Measurements from ENCODE around the gene CD46.
"Not testable (repeated sequence)": the region's sequence is repeated elsewhere in the genome, so short reads cannot be mapped to it uniquely, and the experiment has no call there.

Gene CD46

DNA sequence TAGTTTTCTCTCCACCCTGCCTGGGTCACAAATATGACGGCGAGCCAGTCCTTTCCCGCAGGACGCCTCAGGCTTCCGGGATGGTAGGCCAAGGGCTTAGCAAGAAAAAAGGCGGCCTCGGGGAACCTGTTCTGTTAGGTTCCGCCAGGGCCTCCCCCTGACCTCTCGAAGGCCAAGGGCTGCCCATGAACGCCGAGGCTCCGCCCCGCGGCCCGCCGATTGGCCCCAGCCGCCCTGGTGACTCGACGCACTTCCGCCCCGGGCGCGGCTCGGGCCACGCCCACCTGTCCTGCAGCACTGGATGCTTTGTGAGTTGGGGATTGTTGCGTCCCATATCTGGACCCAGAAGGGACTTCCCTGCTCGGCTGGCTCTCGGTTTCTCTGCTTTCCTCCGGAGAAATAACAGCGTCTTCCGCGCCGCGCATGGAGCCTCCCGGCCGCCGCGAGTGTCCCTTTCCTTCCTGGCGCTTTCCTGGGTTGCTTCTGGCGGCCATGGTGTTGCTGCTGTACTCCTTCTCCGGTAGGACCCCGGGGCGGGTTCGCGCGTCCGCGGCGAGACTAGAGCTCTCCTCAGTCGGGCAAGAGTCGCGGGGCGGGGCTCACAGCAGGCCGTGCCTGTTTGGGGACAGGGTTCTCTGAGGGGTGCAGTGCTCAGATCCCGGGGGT, at the start of gene CD46:
Gene CD46, plus strand, starts transcription at position 265 of the 666 bp plus-strand sequence. Its CDS starts 159 bp downstream, at position 424.
- peak; percentile 94 for DNase-seq

DNA sequence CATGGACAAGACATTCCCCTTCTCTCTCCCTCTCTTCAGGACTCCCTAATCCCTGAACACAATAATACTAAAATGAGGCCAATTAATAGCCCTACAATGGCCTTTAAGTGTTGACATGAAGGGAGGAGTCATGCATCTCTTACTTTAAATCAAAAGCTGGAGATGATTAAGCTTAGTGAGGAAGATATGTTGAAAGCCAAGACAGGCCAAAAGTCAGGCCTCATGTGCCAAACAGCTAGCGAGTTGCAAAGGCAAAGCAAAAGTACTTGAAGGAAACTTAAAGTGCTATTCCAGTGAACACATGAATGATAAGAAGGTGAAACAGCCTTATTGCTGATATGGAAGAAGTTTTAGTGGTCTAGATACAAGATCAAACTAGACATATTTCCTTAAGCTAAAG, 49.5 kb upstream of the CD46 start:
- DNase-seq, result no peak

DNA sequence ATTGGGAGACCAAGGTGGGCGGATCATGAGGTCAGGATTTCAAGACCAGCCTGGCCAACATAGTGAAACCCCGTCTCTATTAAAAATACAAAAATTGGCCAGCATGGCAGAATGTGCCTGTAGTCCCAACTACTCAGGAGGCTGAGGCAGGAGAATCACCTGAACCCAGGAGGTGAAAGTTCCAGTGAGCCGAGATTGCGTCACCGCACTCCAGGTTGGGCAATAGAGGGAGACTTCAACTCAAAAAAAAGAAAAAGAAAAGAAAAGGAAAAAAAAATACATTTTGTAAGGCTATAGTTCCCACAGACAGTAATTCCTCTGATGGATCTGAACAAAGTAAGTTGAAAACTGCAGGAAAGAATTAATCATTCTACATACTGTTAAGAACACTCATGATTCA, 48.1 kb upstream of the CD46 start:
- no peak for DNase-seq

GRCh38 chr1:207708004-207708403, 43.9 kb upstream of the CD46 start:
- DNase-seq, result not testable (repeated sequence)

GRCh38 chr1:207711285-207711684, 40.6 kb upstream of the CD46 start:
- no peak for DNase-seq

DNA sequence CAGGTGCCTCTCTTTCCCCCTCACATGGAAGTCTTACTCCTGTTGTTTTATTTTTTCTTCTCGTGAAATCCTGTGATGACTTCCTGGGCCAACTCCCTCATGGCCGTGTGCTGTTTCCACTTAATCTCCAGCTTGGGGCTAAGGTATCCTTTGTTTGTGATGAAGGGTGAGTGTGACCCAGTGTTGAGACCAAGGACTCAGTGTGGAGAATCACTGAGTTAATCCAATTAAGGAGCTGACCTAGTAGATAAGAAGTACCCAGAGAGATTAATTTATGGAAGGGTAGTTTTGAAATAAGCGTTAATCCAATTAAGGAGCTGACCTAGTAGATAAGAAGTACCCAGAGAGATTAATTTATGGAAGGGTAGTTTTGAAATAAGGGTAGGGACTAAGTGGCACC, 39.2 kb upstream of the CD46 start:
- not testable (repeated sequence) for DNase-seq

DNA sequence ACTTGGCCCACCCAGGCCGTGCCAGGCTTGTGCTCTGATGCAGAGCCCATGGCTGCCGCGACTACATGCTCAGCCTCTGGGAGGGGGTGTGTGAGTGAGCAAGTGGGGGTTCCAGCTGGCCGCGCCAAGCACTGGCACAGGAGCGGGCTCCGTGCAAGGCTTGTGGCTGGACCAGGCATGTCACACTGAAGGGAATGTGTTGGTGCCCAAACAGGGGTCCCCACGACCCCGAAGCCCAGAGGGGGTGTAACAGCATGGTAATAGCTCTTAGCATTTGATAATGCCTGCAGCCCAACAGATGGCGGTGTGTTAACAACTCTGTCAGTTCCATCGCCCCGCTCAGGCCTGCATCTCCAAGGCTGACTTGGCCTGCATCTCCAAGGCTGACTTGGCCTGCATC, 38.3 kb upstream of the CD46 start:
- no peak for DNase-seq

DNA sequence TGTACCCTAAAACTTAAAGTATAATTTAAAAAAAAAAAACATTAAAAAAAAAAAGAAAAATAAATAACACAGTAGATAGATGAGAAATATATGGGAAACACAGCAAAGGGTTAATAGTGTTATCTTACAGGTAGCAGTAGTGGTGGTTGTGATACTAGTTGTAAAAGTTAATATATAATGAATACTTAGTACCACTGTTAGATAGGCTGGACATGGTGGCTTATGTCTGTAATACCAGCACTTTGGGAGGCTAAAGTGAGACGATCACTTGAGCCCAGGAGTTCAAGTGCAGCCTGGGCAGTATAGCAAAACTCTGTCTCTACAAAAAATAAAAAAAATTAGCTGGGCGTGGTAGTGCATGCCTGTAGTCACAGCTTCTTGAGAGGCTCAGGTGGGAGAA, 32.6 kb upstream of the CD46 start:
- DNase-seq, result no peak

GRCh38 chr1:207728200-207728858, 23.5 kb upstream of the CD46 start:
- not testable (repeated sequence) for DNase-seq

- DNase-seq, result not testable (repeated sequence)
Observed at GRCh38 chr1:207737503-207738157, 14.2 kb upstream of the CD46 start.

GRCh38 chr1:207738158-207738659, 13.6 kb upstream of the CD46 start:
- DNase-seq, result not testable (repeated sequence)

DNA sequence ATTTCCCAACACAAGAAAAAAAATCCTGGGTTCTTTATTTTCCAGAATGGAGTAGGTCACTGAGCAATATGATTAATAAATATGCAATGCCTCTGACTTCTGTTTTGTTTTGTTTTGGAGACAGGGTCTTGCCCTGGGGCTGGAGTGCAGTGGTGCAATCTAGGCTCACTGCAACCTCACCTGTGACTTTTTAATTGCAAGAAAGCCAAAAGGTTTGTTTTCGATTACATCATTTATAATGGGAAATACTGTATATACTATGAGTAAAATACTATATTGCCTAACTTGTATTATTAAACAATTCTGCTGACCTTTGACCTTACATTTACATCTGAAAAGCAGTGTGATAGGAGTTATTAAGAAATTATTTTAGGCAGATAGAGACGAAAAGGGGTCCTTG, 11.6 kb upstream of the CD46 start:
- DNase-seq, result no peak

DNA sequence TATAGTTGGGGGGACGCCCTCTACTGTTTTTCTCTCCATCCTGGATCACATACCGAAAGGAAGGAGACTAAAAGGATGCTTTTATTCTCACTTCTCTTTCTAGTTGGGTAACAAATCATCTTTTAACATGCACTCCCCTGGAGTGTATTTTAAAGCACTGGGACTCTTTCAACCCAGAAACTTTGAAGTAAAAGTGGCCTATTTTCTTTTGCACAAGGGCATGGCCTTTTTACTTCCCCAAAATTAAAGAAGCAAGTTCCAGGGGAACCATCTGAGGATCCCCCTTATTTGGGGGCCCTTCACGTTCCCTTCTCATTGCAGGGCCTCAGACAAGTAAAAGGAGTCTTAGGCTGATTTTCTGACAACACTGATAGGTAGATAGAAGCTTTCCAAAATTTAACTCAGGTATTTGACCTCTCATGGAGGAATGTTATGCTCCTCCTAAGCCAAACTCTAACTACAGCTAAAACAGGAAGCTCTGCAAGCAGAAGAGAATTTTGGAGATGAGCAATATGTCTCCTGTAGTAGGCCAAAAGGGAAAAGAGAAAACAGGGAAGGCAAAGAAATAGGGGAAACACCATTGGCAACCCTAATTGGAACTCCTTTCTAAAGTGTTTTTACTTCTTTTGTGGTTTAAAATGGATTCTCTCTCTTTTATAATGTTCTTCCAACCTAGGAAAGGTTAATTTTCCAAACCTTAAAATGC, 8.9 kb upstream of the CD46 start:
- DNase-seq, result no peak

GRCh38 chr1:207744000-207744534, 7.8 kb upstream of the CD46 start:
- no peak for DNase-seq

DNA sequence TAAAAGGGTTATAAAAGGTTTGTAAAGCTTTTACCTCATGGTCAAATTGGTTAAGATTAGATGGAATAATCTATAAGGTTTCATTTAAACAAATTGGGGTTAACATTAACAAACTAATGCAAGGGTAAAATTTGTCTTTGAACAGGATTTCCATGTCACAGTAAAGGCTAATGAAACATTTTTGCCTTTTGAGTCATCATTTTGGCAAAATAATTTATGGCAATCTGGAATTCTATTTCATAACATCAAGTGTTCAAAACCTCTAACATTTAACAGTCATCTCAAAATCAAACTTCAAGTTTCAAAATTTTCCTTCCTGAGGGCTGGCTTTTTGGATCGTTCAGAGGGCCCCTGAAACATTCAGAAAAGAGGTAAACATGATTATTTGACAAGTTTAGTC, 6.6 kb upstream of the CD46 start:
- no peak for DNase-seq

DNA sequence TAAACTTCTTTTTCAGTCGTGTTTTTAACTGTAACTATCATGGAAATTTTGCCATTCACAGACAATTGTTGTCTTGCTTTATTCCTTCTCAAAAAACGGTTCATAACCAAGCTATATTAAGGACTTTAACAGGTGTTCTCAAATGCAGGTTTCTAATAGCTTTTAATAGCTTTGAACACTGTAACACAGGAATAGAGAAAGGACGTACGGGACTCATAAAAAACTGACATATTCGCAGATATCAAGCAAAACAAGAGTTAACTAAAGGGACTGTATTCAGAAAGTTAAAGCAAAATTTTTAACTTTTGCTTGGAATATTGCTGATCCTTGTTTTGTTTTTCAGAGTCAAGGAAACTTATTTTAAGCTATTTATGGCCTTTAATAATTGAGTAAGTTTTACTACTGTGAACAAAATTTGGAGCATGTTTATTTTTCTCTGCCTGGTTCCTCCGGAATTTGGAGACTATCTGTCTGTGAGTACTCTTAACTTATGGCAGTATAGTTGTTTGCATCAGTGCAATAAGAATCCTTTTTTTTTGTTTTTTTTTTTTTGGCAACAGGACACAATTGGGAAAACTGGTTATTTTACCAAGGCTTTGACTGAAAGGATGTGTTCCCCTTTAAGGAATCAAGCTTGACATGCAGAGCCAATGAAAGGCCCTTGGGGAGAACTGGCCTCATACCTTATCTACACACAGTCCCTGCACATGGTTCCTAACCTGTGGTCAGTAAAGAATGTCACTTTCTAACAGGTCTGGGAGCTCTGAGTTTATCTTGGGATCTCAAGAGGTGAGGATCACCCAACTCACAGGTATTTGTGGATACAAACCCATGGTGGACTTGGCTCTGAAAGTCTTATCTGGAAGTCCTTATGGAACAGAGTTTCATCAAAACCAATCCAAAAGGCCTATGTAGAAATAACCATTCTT, 5.8 kb upstream of the CD46 start:
- no peak for DNase-seq

DNA sequence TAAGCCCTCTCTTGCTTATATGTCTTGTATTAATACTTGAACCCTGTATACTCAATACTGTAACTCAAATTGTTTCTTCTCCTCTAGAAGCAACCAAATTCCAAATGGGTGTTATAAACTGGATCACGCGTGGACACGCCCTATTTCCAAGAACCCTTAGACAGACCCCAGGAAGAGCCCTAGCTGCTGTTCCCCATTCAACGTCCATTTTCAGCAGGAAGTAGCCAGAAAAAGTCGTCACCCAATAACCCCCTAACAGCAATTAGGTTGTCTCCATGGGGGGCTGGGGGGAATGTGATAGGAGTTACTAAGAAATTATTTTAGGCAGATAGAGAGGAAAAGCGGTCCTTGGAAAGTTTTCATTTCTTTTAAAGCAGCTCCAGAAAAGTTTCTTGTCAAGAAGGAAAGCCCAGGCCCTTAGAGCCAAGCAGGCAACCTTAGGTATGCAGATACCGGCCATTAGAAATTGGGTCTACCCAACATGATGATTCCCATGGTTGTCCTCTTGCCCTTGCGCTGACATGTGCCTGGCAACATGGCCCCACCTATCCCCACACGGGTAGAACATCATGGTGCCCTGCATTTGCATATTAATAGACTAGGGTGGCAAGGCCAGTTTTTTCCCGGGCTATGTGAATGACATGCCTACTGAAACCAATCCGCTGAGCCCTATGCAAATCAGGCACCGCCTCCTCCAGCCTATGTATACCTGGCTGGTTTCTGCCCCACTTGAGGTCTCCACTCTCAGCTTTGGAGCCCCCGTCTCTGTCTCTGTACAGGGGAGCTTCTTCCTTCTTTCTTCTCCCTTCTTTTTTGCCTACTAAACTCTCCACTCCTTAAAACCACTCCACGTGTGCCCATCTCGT, 4.0 kb upstream of the CD46 start:
- no peak for DNase-seq

DNA sequence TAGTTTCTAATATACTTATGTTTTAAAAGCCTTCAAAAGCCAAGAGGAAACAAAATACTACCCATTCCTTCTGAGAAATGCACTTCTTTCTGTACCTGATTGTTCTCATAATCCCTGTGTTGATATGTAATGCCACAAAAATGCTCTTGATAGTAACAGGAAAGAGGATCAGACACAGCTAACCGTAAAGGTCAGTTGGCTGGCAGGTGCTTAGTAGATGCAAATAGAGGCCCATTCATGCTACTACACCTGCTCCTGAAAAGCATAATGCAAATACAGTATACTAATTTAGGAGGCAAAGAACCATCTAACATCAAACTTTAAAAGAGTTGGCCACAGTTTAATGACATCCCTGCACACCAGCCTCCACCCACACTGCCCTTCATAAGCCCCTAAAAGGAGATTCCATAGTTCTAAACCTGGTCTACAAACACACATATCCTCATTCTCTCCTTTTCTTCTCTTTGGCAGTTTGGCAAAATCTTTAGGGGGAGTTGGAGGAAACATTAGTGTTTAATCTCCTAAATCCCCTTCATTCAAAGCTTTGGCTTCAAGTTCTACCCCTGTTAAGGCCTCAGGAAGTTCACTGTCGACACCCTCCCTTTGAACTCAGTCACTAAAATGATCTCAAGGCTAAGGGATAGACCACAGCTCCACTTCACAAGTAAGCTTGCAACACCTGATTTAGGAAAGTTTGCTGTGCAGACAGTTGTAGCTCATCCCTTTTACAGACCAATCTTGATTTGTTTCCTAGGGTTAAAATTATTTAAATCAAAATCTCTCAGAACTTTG, 2.9 kb upstream of the CD46 start:
- peak; percentile 60 for DNase-seq

DNA sequence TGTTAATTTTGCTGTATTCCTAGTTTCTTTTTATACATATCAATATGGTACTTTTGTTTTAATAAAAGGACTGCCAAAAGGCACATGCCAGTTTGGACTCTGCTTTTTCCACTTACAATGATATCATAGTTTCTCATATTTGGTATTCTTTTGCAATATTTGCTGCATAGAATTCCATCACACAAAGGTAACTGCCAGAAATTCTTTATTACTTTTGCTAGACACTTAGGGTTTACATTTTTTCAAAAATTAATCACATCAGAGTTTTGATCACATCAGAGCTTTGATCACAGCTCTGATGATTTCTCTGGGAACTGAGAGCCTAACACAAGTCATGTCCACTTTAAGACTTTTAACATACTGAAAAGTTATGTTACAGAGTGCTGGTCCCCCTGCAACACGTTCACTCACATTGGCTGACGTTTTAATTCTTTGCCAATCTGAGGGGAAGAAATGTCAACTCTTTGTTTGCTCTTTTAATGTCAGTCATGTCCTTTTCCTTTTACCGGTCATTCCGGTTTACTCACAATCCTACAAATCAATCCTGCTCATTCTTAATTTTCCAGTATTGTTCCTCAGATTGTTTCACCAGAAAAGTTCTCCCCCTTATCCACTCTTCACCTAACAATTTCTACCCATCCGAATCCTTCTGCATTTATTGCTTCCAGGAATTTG, 1.1 kb upstream of the CD46 start:
- no peak for DNase-seq

DNA sequence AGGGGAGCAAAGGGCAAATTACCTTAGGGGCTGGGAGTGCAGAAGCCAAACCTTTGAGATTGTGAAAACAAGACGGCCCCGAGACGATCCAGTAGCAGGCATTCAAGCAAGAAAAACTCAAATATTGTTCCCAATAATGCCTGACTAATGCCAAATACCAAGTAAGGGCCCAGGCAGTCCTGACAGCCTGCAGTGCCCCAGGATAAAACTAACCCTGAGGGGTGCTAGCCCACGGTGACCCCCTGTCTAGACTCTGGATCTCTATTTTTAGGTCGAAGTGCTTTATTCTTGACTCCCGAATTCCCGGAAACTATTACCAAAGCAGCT, 428 bp upstream of the CD46 start:
- not testable (repeated sequence) for DNase-seq
